BLaER1 (cell line): ENCODE data around the gene ZNF184.
A peak's percentile ranks its signal among the peaks of the same experiment; 100 is the strongest.

Experiments
- H3K27ac ChIP-seq: shearing (Covaris generic); formaldehyde crosslinking; 2 replicates; pipeline ENCODE4 v1.8.1; 2022
- H3K27me3 ChIP-seq: shearing (Covaris generic); formaldehyde crosslinking; 2 replicates; pipeline ENCODE4 v1.8.1; 2022
- H3K36me3 ChIP-seq: shearing (Covaris generic); formaldehyde crosslinking; 2 replicates; pipeline ENCODE4 v1.8.1; 2022
- H3K4me1 ChIP-seq: shearing (Covaris generic); formaldehyde crosslinking; 2 replicates; pipeline ENCODE4 v1.8.1; 2022
- H3K4me2 ChIP-seq: shearing (Covaris generic); formaldehyde crosslinking; 2 replicates; pipeline ENCODE4 v1.8.1; 2022
- H3K4me3 ChIP-seq: shearing (Covaris generic); formaldehyde crosslinking; 2 replicates; pipeline ENCODE4 v1.8.1; 2022
- H3K9ac ChIP-seq: shearing (Covaris generic); formaldehyde crosslinking; 2 replicates; pipeline ENCODE4 v1.8.1; 2022
- H3K9me3 ChIP-seq: shearing (Covaris generic); formaldehyde crosslinking; 2 replicates; pipeline ENCODE4 v1.8.1; 2022
- H4K20me1 ChIP-seq: shearing (Covaris generic); formaldehyde crosslinking; 2 replicates; pipeline ENCODE4 v1.8.1; 2022
- Cebpa-rat ChIP-seq: shearing (Covaris generic); IDR thresholded peaks from 2 replicates; pipeline ENCODE4 v1.8.1; 2022

ZNF184 gene

DNA sequence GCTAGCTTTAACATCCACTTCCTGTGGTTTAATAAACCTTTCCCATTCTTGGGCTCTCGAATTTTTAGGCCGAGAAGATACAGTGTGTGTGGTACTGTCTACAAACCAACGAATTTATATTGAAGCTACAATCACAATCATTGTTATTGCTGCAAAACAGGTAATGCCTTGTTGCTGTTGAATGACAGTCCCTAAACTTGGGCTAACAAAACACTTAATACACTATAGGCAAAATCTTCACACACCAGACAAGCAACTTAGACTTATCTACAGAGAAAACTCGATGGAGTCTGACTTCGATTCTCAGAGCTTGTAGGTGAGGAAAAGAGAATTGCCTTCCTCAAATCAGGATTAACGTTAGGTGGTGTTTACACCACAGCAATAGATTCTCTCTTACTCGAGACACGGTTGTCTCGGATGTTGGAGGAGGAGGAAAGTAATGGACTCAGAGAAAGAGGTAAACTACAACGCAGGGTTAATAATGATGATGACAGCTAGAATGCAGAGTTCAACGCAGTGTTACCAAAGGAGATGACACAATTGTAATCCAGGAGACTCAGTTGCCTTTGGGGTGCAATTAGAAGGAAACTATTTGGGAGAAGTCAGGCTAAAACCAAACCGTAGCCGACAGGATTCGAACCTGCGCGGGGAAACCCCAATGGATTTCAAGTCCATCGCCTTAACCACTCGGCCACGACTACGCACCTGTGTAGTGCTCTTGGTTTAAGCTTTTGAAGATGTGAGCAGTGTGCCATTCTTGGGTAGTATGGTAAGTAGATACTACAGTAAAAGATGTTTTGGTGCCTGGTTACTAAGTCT lies 32.5 kb upstream of the ZNF184 start:
- no peak overlapping the region for H3K9ac ChIP-seq
- H3K4me3 ChIP-seq: no peak overlapping the region
- TF ChIP-seq Cebpa-rat: no peak

GRCh38 chr6:27503436-27504030 lies 30.6 kb upstream of the ZNF184 start:
- Histone ChIP-seq H3K27ac (peak overlapping the region; percentile 44; the same call in 1 of the 2 replicates), H3K9me3 (no peaks in the 10 kb centered on the region), H3K27me3 (no peaks in the 10 kb centered on the region), H3K4me1 (peaks cover 9% of the 10 kb centered on the region), H3K4me3 (peak overlapping the region; percentile 76), H3K9ac (peak overlapping the region; percentile 74; the same call in 1 of the 2 replicates), H3K4me2 (peak overlapping the region; percentile 67), H3K36me3 (no peaks in the 10 kb centered on the region), H4K20me1 (no peaks in the 10 kb centered on the region)
- TF ChIP-seq Cebpa-rat: no peak

More for the DNA sequence above, 32.5 kb upstream of the ZNF184 start:
- H3K4me1 ChIP-seq: peaks cover 9% of the 10 kb centered on the region
- H3K9me3 ChIP-seq: no peaks in the 10 kb centered on the region
- no peaks in the 10 kb centered on the region for H3K27me3 ChIP-seq
- no peak overlapping the region for H3K4me2 ChIP-seq
- H3K36me3 ChIP-seq: no peaks in the 10 kb centered on the region
- no peak overlapping the region for H3K27ac ChIP-seq
- H4K20me1 ChIP-seq: no peaks in the 10 kb centered on the region

DNA sequence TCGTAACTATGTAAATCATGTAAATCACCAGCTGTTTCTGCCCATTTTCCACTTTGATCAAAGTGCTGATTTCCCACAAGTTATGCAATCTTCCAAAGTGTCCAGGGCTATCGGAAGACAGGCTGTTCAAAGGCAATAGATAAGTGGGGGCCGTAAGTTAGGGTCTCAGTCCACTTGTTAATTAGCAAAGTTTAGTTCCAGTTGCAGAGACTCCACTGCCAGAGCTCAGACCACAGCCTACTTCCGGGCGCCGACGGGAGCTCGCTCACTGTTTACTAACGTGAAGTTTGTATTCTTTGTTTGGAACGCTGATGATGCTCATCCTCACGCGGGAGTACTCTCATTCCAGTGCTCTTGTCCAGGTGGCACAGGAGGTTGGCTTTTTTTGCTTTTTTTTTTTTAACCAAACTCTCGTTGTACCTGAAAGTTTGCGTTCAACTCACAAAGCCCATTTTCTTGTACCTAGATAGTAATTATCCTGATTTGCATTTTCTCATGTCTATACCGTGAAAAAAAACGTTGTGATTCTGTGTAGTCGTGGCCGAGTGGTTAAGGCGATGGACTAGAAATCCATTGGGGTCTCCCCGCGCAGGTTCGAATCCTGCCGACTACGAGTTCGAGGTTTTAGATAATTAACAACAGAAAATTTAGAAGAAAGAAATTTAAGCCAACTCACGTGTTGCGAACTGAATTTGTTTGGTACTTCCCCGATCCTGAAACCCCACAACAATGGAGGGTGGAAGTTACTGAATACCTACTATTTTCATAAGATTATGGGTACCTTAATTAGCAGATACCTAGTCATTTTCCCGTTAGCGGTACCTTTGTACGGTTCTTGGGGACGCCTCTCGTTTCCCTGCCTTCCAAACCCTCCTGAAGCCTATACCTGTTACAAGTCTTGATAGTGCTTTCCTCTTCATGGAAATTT lies 29.9 kb upstream of the ZNF184 start:
- no peaks in the 10 kb centered on the region for H3K9me3 ChIP-seq

DNA sequence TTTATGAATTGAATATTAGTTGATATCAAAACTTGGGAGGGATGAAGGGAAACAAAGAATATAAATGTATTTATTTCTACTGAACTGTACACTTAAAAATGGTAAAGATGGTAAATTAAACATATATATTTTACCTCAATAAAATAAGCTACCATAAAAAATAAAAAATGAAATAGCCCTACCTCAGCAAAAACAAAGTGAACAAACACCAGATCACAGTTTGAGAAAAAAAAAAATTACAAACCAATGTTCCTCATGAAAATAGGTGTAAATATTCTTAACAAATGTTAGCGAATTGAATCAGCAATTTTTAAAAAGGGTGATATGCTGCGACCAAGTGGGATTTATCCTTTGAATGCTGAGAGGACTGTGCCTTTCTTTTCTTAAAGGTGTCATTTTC lies 28.3 kb upstream of the ZNF184 start:
- no peak overlapping the region for H3K4me3 ChIP-seq
- no peak overlapping the region for H3K9ac ChIP-seq
- H3K27ac ChIP-seq: no peak overlapping the region

More for the DNA sequence above, 29.9 kb upstream of the ZNF184 start:
- peak overlapping the region; percentile 74 for H3K9ac ChIP-seq
- H3K27me3 ChIP-seq: no peaks in the 10 kb centered on the region
- H4K20me1 ChIP-seq: no peaks in the 10 kb centered on the region
- peaks cover 9% of the 10 kb centered on the region for H3K4me1 ChIP-seq
- H3K4me3 ChIP-seq: peak overlapping the region; percentile 76
- no peak for TF ChIP-seq Cebpa-rat
- peak overlapping the region; percentile 67 for H3K4me2 ChIP-seq
- H3K36me3 ChIP-seq: no peaks in the 10 kb centered on the region
- peak overlapping the region; percentile 47 for H3K27ac ChIP-seq

GRCh38 chr6:27500177-27500576 lies 27.3 kb upstream of the ZNF184 start:
- Histone ChIP-seq H3K4me1 (peaks cover 9% of the 10 kb centered on the region), H4K20me1 (no peaks in the 10 kb centered on the region), H3K36me3 (no peaks in the 10 kb centered on the region), H3K9ac (no peak overlapping the region), H3K4me3 (no peak overlapping the region), H3K27me3 (peaks cover 7% of the 10 kb centered on the region; the same call in 1 of the 2 replicates), H3K27ac (no peak overlapping the region), H3K9me3 (peaks cover 11% of the 10 kb centered on the region), H3K4me2 (no peak overlapping the region)
- TF ChIP-seq Cebpa-rat: no peak

More for the DNA sequence above, 28.3 kb upstream of the ZNF184 start:
- peaks cover 9% of the 10 kb centered on the region for H3K4me1 ChIP-seq
- H4K20me1 ChIP-seq: no peaks in the 10 kb centered on the region
- no peaks in the 10 kb centered on the region for H3K36me3 ChIP-seq
- TF ChIP-seq Cebpa-rat: no peak
- H3K9me3 ChIP-seq: peaks cover under 1% of the 10 kb centered on the region; the same call in 1 of the 2 replicates
- peak overlapping the region; percentile 67 for H3K4me2 ChIP-seq
- no peaks in the 10 kb centered on the region for H3K27me3 ChIP-seq

DNA sequence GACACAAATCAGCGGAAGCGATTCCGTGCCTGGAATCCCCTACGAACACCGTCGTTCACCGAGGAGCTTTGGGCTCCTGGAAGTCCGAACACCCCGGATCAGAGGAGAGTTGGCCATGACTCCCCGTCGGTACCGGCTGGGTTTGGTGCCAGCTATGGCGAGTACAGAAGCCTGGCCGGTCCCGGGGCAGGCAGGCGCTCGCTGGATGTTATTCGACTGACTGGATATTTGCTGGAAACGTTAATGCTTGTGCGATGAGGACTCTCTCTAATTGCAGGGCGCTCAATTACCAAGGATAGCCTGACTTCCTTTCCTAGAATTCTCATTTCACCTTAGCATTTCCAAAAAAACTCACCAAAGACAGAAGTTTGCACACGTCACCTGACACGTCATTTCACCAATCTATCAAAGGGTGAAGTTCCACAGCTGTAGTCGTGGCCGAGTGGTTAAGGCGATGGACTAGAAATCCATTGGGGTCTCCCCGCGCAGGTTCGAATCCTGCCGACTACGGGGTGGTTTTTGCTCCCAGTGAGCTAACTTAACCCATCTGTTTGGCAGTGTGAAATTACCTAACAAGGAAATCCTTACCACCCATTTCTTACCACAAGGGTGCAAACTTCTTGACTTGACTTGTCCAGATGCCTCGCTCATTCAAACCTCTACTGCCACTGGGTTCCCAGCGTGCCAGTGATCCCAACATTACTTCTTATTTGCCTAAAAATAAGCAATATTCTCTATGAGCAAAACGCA lies 22.7 kb upstream of the ZNF184 start:
- H3K27ac ChIP-seq: no peak overlapping the region
- H3K4me2 ChIP-seq: no peak overlapping the region
- no peak overlapping the region for H3K4me3 ChIP-seq
- H3K9me3 ChIP-seq: peaks cover 14% of the 10 kb centered on the region
- H4K20me1 ChIP-seq: no peaks in the 10 kb centered on the region
- peaks cover 11% of the 10 kb centered on the region; the same call in 1 of the 2 replicates for H3K27me3 ChIP-seq
- no peak overlapping the region for H3K9ac ChIP-seq
- H3K36me3 ChIP-seq: no peaks in the 10 kb centered on the region
- no peaks in the 10 kb centered on the region for H3K4me1 ChIP-seq
- TF ChIP-seq Cebpa-rat: no peak

- H3K9me3 ChIP-seq: peaks cover 14% of the 10 kb centered on the region
- no peaks in the 10 kb centered on the region for H4K20me1 ChIP-seq
- H3K4me1 ChIP-seq: no peaks in the 10 kb centered on the region
- no peak overlapping the region for H3K4me3 ChIP-seq
- H3K36me3 ChIP-seq: no peaks in the 10 kb centered on the region
- H3K9ac ChIP-seq: no peak overlapping the region
- peaks cover 11% of the 10 kb centered on the region; the same call in 1 of the 2 replicates for H3K27me3 ChIP-seq
- no peak for TF ChIP-seq Cebpa-rat
- H3K27ac ChIP-seq: no peak overlapping the region
- no peak overlapping the region for H3K4me2 ChIP-seq
Observed at GRCh38 chr6:27494987-27495385, 22.1 kb upstream of the ZNF184 start.

GRCh38 chr6:27494103-27494502 lies 21.2 kb upstream of the ZNF184 start:
- no peaks in the 10 kb centered on the region for H4K20me1 ChIP-seq
- TF ChIP-seq Cebpa-rat: no peak
- no peak overlapping the region for H3K4me3 ChIP-seq
- H3K4me2 ChIP-seq: no peak overlapping the region
- peaks cover 14% of the 10 kb centered on the region for H3K9me3 ChIP-seq
- H3K36me3 ChIP-seq: no peaks in the 10 kb centered on the region
- H3K9ac ChIP-seq: no peak overlapping the region
- peaks cover 11% of the 10 kb centered on the region; the same call in 1 of the 2 replicates for H3K27me3 ChIP-seq
- no peak overlapping the region for H3K27ac ChIP-seq
- no peaks in the 10 kb centered on the region for H3K4me1 ChIP-seq
